ENCODE measurements around the gene NTSR1. TPM values are rescaled to one million over a fixed set of nuclear protein-coding genes. Genes with fewer than 3 reads are reported as not detected.
A peak's percentile ranks its signal among the peaks of the same experiment; 100 is the strongest.

NTSR1 gene
- total and polyA plus RNA-seq, 2 of the 13 experiments (the other 11 are each of a cell fraction or from before 2014, with no cell fraction given), result 0.09 to 0.12 TPM

DNA sequence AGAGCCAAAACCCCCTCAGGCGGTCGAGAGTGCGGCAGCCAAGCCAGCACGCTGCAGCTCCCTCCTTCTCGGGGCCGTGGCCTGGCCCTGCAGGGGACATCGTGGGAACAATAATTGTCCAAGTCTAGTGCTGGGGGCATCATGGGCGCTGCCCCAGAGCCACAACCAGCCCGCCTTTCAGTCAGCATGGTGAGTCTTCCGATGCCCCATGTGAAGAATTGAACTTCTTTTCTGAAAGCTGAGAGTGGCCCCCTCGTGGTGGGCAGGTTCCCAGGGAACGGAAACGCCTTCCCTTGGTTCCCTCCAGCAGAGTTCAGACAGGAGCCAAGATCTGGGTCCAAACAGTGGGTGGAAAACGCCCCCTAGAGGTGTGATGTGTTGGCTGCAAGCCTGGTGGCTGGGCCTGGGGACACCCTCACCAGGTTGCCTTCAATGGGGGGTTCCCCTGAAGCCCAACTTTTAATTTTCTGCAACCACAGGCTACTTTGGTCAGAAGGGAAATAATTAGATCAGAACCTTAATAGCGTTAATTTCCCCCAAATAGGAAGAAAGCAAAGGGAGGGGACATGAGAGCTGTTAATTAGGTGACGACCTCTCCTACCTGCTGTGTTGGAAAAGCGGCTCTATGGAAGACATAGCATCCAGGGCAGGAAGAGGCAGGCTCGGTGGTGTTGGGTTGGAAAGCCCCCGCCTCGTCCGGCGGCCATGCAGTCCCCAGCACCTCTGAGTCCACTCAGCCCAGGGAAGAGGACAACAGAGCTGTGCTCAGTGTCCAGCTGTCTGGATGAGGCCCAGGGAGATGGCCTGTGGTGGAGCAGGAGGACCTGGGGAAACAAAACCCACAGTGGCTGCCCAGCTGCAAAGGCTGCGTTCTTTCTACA, 82.9 kb downstream of the NTSR1 start (continued):
- TF ChIP-seq, protein P1, sequence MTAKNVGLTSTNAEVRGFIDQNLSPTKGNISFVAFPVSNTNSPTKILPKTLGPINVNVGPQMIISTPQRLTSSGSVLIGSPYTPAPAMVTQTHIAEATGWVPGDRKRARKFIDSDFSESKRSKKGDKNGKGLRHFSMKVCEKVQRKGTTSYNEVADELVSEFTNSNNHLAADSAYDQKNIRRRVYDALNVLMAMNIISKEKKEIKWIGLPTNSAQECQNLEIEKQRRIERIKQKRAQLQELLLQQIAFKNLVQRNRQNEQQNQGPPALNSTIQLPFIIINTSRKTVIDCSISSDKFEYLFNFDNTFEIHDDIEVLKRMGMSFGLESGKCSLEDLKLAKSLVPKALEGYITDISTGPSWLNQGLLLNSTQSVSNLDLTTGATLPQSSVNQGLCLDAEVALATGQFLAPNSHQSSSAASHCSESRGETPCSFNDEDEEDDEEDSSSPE (CRISPR knock-in tag; IDR thresholded peaks at IDR 0.05), result peak; percentile 69
- TF ChIP-seq ZNF749 (CRISPR knock-in tag; IDR thresholded peaks at IDR 0.05; ENCODE audit: borderline replicate concordance) (no peak), HCFC1 (IDR thresholded peaks at IDR 0.05; ENCODE audit: low read depth, low read length) (no peak), ZNF556 (CRISPR knock-in tag; IDR thresholded peaks at IDR 0.05; ENCODE audit: borderline replicate concordance) (no peak; the same call in 1 of the 2 replicates), SNAI1 (CRISPR knock-in tag; IDR thresholded peaks at IDR 0.05; ENCODE audit: borderline replicate concordance) (no peak), HNF4A (CRISPR knock-in tag; IDR thresholded peaks at IDR 0.05) (no peak), ZNF790 (CRISPR knock-in tag; IDR thresholded peaks at IDR 0.05; ENCODE audit: borderline replicate concordance) (0 out of 2 replicates have a peak, but pooled peaks have one; percentile 5)
- TF ChIP-seq, protein P2, sequence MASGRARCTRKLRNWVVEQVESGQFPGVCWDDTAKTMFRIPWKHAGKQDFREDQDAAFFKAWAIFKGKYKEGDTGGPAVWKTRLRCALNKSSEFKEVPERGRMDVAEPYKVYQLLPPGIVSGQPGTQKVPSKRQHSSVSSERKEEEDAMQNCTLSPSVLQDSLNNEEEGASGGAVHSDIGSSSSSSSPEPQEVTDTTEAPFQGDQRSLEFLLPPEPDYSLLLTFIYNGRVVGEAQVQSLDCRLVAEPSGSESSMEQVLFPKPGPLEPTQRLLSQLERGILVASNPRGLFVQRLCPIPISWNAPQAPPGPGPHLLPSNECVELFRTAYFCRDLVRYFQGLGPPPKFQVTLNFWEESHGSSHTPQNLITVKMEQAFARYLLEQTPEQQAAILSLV (CRISPR knock-in tag; IDR thresholded peaks at IDR 0.05; ENCODE audit: borderline replicate concordance), result peak; percentile 31; the same call in 1 of the 2 replicates
- TF ChIP-seq, protein P3, sequence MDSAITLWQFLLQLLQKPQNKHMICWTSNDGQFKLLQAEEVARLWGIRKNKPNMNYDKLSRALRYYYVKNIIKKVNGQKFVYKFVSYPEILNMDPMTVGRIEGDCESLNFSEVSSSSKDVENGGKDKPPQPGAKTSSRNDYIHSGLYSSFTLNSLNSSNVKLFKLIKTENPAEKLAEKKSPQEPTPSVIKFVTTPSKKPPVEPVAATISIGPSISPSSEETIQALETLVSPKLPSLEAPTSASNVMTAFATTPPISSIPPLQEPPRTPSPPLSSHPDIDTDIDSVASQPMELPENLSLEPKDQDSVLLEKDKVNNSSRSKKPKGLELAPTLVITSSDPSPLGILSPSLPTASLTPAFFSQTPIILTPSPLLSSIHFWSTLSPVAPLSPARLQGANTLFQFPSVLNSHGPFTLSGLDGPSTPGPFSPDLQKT (CRISPR knock-in tag; IDR thresholded peaks at IDR 0.05; ENCODE audit: borderline replicate concordance), result 0 out of 2 replicates have a peak, but pooled peaks have one; percentile 16
- TF ChIP-seq, protein P4, sequence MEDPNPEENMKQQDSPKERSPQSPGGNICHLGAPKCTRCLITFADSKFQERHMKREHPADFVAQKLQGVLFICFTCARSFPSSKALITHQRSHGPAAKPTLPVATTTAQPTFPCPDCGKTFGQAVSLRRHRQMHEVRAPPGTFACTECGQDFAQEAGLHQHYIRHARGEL (CRISPR knock-in tag; IDR thresholded peaks at IDR 0.05), result no peak
- TF ChIP-seq, protein P5, sequence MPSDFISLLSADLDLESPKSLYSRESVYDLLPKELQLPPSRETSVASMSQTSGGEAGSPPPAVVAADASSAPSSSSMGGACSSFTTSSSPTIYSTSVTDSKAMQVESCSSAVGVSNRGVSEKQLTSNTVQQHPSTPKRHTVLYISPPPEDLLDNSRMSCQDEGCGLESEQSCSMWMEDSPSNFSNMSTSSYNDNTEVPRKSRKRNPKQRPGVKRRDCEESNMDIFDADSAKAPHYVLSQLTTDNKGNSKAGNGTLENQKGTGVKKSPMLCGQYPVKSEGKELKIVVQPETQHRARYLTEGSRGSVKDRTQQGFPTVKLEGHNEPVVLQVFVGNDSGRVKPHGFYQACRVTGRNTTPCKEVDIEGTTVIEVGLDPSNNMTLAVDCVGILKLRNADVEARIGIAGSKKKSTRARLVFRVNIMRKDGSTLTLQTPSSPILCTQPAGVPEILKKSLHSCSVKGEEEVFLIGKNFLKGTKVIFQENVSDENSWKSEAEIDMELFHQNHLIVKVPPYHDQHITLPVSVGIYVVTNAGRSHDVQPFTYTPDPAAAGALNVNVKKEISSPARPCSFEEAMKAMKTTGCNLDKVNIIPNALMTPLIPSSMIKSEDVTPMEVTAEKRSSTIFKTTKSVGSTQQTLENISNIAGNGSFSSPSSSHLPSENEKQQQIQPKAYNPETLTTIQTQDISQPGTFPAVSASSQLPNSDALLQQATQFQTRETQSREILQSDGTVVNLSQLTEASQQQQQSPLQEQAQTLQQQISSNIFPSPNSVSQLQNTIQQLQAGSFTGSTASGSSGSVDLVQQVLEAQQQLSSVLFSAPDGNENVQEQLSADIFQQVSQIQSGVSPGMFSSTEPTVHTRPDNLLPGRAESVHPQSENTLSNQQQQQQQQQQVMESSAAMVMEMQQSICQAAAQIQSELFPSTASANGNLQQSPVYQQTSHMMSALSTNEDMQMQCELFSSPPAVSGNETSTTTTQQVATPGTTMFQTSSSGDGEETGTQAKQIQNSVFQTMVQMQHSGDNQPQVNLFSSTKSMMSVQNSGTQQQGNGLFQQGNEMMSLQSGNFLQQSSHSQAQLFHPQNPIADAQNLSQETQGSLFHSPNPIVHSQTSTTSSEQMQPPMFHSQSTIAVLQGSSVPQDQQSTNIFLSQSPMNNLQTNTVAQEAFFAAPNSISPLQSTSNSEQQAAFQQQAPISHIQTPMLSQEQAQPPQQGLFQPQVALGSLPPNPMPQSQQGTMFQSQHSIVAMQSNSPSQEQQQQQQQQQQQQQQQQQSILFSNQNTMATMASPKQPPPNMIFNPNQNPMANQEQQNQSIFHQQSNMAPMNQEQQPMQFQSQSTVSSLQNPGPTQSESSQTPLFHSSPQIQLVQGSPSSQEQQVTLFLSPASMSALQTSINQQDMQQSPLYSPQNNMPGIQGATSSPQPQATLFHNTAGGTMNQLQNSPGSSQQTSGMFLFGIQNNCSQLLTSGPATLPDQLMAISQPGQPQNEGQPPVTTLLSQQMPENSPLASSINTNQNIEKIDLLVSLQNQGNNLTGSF (CRISPR knock-in tag; IDR thresholded peaks at IDR 0.05), result no peak
- TF ChIP-seq, protein P6, sequence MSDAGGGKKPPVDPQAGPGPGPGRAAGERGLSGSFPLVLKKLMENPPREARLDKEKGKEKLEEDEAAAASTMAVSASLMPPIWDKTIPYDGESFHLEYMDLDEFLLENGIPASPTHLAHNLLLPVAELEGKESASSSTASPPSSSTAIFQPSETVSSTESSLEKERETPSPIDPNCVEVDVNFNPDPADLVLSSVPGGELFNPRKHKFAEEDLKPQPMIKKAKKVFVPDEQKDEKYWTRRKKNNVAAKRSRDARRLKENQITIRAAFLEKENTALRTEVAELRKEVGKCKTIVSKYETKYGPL (CRISPR knock-in tag; IDR thresholded peaks at IDR 0.05), result no peak
